ENCODE results near the gene CRYGD. TPM values are rescaled to one million over a fixed set of nuclear protein-coding genes. Genes with fewer than 3 reads are reported as not detected.

CRYGD gene
- total and polyA plus RNA-seq, 2 of the 13 experiments (the other 11 are each of a cell fraction or from before 2014, with no cell fraction given) = not detected

GRCh38 chr2:208129744-208130711, 5.7 kb upstream of the CRYGD start, which contains the start of gene CRYGC (continued):
- TF ChIP-seq, protein P1, sequence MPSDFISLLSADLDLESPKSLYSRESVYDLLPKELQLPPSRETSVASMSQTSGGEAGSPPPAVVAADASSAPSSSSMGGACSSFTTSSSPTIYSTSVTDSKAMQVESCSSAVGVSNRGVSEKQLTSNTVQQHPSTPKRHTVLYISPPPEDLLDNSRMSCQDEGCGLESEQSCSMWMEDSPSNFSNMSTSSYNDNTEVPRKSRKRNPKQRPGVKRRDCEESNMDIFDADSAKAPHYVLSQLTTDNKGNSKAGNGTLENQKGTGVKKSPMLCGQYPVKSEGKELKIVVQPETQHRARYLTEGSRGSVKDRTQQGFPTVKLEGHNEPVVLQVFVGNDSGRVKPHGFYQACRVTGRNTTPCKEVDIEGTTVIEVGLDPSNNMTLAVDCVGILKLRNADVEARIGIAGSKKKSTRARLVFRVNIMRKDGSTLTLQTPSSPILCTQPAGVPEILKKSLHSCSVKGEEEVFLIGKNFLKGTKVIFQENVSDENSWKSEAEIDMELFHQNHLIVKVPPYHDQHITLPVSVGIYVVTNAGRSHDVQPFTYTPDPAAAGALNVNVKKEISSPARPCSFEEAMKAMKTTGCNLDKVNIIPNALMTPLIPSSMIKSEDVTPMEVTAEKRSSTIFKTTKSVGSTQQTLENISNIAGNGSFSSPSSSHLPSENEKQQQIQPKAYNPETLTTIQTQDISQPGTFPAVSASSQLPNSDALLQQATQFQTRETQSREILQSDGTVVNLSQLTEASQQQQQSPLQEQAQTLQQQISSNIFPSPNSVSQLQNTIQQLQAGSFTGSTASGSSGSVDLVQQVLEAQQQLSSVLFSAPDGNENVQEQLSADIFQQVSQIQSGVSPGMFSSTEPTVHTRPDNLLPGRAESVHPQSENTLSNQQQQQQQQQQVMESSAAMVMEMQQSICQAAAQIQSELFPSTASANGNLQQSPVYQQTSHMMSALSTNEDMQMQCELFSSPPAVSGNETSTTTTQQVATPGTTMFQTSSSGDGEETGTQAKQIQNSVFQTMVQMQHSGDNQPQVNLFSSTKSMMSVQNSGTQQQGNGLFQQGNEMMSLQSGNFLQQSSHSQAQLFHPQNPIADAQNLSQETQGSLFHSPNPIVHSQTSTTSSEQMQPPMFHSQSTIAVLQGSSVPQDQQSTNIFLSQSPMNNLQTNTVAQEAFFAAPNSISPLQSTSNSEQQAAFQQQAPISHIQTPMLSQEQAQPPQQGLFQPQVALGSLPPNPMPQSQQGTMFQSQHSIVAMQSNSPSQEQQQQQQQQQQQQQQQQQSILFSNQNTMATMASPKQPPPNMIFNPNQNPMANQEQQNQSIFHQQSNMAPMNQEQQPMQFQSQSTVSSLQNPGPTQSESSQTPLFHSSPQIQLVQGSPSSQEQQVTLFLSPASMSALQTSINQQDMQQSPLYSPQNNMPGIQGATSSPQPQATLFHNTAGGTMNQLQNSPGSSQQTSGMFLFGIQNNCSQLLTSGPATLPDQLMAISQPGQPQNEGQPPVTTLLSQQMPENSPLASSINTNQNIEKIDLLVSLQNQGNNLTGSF (CRISPR knock-in tag; IDR thresholded peaks at IDR 0.05) = no peak
- TF ChIP-seq FLYWCH1 (CRISPR knock-in tag; IDR thresholded peaks at IDR 0.05) = no peak
- TF ChIP-seq SRSF4 (IDR thresholded peaks at IDR 0.05; ENCODE audit: low read depth, low read length, poor library complexity, severe bottlenecking) = no peak
- no peak for TF ChIP-seq ZNF446 (CRISPR knock-in tag; IDR thresholded peaks at IDR 0.05)
- no peak for TF ChIP-seq KLF11 (CRISPR knock-in tag; IDR thresholded peaks at IDR 0.05)
- peak in 1 of 2 experiments; percentile 34; a peak in 1 of 4 replicates for TF ChIP-seq EP300 (IDR thresholded peaks at IDR 0.05; ENCODE audit: low read depth in 2 of 2, low read length in 2 of 2)
- no peak for TF ChIP-seq EP300 (CRISPR knock-in tag; IDR thresholded peaks at IDR 0.05; ENCODE audit: borderline replicate concordance)
- no peak; the same call in 1 of the 2 replicates for TF ChIP-seq ZNF746 (CRISPR knock-in tag; IDR thresholded peaks at IDR 0.05)
- TF ChIP-seq SETDB1 (CRISPR knock-in tag; IDR thresholded peaks at IDR 0.05; ENCODE audit: borderline replicate concordance) = no peak
- TF ChIP-seq NONO (IDR thresholded peaks at IDR 0.05) = no peak
- TF ChIP-seq NONO (CRISPR knock-in tag; conservative IDR thresholded peaks at IDR 0.05) = 0 out of 2 replicates have a peak, but pooled peaks have one; percentile 31
- TF ChIP-seq ETV5 (CRISPR knock-in tag; IDR thresholded peaks at IDR 0.05; ENCODE audit: borderline replicate concordance) = peak; percentile 17; the same call in 1 of the 2 replicates
- TF ChIP-seq, protein P2, sequence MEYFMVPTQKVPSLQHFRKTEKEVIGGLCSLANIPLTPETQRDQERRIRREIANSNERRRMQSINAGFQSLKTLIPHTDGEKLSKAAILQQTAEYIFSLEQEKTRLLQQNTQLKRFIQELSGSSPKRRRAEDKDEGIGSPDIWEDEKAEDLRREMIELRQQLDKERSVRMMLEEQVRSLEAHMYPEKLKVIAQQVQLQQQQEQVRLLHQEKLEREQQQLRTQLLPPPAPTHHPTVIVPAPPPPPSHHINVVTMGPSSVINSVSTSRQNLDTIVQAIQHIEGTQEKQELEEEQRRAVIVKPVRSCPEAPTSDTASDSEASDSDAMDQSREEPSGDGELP (IDR thresholded peaks at IDR 0.05; ENCODE audit: borderline replicate concordance, low read depth) = no peak
- no peak for TF ChIP-seq MEF2D (CRISPR knock-in tag; IDR thresholded peaks at IDR 0.05)
- TF ChIP-seq, protein P3, sequence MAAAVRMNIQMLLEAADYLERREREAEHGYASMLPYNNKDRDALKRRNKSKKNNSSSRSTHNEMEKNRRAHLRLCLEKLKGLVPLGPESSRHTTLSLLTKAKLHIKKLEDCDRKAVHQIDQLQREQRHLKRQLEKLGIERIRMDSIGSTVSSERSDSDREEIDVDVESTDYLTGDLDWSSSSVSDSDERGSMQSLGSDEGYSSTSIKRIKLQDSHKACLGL (CRISPR knock-in tag; IDR thresholded peaks at IDR 0.05) = no peak
- TF ChIP-seq, protein P4, sequence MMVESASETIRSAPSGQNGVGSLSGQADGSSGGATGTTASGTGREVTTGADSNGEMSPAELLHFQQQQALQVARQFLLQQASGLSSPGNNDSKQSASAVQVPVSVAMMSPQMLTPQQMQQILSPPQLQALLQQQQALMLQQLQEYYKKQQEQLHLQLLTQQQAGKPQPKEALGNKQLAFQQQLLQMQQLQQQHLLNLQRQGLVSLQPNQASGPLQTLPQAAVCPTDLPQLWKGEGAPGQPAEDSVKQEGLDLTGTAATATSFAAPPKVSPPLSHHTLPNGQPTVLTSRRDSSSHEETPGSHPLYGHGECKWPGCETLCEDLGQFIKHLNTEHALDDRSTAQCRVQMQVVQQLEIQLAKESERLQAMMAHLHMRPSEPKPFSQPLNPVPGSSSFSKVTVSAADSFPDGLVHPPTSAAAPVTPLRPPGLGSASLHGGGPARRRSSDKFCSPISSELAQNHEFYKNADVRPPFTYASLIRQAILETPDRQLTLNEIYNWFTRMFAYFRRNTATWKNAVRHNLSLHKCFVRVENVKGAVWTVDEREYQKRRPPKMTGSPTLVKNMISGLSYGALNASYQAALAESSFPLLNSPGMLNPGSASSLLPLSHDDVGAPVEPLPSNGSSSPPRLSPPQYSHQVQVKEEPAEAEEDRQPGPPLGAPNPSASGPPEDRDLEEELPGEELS (CRISPR knock-in tag; IDR thresholded peaks at IDR 0.05) = no peak
- TF ChIP-seq NCOR1 (IDR thresholded peaks at IDR 0.05; ENCODE audit: borderline replicate concordance, low read length) = peak; percentile 69; the same call in 1 of the 2 replicates
- TF ChIP-seq ZNF780A (CRISPR knock-in tag; IDR thresholded peaks at IDR 0.05) = no peak
- no peak for TF ChIP-seq ETV6 (CRISPR knock-in tag; conservative IDR thresholded peaks at IDR 0.05)
- no peak for TF ChIP-seq NR3C1 (CRISPR knock-in tag; IDR thresholded peaks at IDR 0.05)
- no peak for TF ChIP-seq KDM5A (IDR thresholded peaks at IDR 0.05; ENCODE audit: borderline replicate concordance, low read length)

All from HepG2 (cell line).